Left lung (tissue), 10 donors: ENCODE data around the gene NDUFS1. TPM values are rescaled to one million over a fixed set of nuclear protein-coding genes. Genes with fewer than 3 reads are reported as not detected.

ENCODE experiments used
- ATAC-seq: fragments of 200-7000 bp; cut with Tn5 transposase; one replicate; pipeline ENCODE4 v1.9.1; 2020; ENCODE audit warnings: moderate library complexity
- DNase-seq, 4 donors: peaks; one replicate each; pipeline ENCODE4 v3.0.0-alpha.2; 2013 to 2020
- H3K27ac ChIP-seq, 2 donors: fragments of 200-600 bp; sonication (generic) in 1 of 2; one replicate each; pipeline versions ENCODE4 v1.5.0 to v1.8.0; 2020 to 2021
- H3K27me3 ChIP-seq, 2 donors: fragments of 200-600 bp; sonication (generic) in 1 of 2; one replicate each; pipeline versions ENCODE4 v1.5.0 to v1.8.0; 2020 to 2021
- H3K36me3 ChIP-seq, 2 donors: fragments of 200-600 bp; sonication (generic) in 1 of 2; one replicate each; pipeline versions ENCODE4 v1.5.0 to v1.8.0; 2020 to 2021
- H3K4me1 ChIP-seq, 2 donors: fragments of 200-600 bp; one replicate each; pipeline ENCODE4 v1.8.0; 2021
- H3K4me3 ChIP-seq, 2 donors: fragments of 200-600 bp; sonication (generic) in 1 of 2; one replicate each; pipeline versions ENCODE4 v1.5.0 to v1.8.0; 2020 to 2021; ENCODE audit warnings: mild to moderate bottlenecking in 1 of 2
- H3K9me3 ChIP-seq, 2 donors: fragments of 200-600 bp; sonication (generic) in 1 of 2; one replicate each; pipeline versions ENCODE4 v1.5.0 to v1.8.0; 2020 to 2021
- intact Hi-C, 2 donors: fragments of 100-400 bp; cut with DNase I; formaldehyde crosslinking; loops; one replicate each; pipeline versions ENCODE4 v1.11.2 to v1.14.2; 2022
- polyA plus RNA-seq, 6 donors: library from polyadenylated mRNA; unstranded; fragments of 120-200 nt; gene quantifications; one replicate each; pipeline ENCODE4 v1.2.1, GENCODE V29; 2013; ENCODE audit not compliant: insufficient read length in 6 of 6
- total RNA-seq, 2 donors: library from RNA; stranded (reverse); fragmentation: NEBNext Ultra II Directional; extraction: Animal tissue kit (Norgen Biotek cat#: 25700); gene quantifications; one replicate each; pipeline ENCODE4 v1.2.1, GENCODE V29; 2021
- TF ChIP-seq, protein P1 (sequence below), 2 donors: fragments of 200-600 bp; sonication (generic) in 1 of 2; IDR thresholded peaks; one replicate each; pipeline versions ENCODE4 v1.5.0 to v1.8.0; 2021; ENCODE audit warnings: antibody characterized with exemption in 2 of 2
- donor health status: DM: no; HTN: yes; CAD: no.
- donor health status: DM: no; HTN: no; CAD: no.

Gene NDUFS1
- total and polyA plus RNA-seq, 8 donors = 48.5 to 79.8 (median 57.9) TPM

- no peak overlapping the region for H3K4me3 ChIP-seq
- H3K27me3 ChIP-seq = no peaks in the 10 kb centered on the region
- peaks cover 3 to 62% of the 10 kb centered on the region in 2 donors for H3K36me3 ChIP-seq
- TF ChIP-seq, protein P1, sequence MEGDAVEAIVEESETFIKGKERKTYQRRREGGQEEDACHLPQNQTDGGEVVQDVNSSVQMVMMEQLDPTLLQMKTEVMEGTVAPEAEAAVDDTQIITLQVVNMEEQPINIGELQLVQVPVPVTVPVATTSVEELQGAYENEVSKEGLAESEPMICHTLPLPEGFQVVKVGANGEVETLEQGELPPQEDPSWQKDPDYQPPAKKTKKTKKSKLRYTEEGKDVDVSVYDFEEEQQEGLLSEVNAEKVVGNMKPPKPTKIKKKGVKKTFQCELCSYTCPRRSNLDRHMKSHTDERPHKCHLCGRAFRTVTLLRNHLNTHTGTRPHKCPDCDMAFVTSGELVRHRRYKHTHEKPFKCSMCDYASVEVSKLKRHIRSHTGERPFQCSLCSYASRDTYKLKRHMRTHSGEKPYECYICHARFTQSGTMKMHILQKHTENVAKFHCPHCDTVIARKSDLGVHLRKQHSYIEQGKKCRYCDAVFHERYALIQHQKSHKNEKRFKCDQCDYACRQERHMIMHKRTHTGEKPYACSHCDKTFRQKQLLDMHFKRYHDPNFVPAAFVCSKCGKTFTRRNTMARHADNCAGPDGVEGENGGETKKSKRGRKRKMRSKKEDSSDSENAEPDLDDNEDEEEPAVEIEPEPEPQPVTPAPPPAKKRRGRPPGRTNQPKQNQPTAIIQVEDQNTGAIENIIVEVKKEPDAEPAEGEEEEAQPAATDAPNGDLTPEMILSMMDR (IDR thresholded peaks at IDR 0.05) = no peak
- no peak overlapping the region for H3K27ac ChIP-seq
- DNase-seq (no peak), ATAC-seq (no peak)
- peaks cover 0 to 3% of the 10 kb centered on the region in 2 donors for H3K4me1 ChIP-seq
- intact Hi-C loops = loop anchor here in 1 of 2 donors (10.0 kb wide), 1 partner anchor 66 kb away; the partner anchor contains the start of gene INO80D
- H3K9me3 ChIP-seq = no peaks in the 10 kb centered on the region
Observed at GRCh38 chr2:206150631-206151030, 8.6 kb downstream of the NDUFS1 start.

DNA sequence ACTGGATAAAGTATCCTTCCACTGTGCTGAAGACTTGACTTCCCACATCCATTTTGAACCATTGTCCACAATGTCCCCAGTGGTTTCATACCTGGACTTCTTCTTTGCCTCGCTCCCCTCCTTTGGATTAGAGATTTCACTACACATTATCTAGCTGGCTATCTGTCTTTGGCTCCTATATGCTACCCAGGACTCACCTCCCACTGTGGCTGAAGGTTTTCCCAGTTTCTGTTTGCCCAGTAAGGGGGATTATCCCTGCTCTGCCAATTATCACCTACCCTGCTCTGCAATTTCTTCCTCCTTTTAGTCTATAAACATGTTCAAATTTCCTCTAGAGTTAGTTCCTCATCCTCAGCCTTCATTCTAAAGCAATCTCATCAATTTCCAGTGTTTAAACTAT, 9.1 kb downstream of the NDUFS1 start:
- TF ChIP-seq, protein P1 (IDR thresholded peaks at IDR 0.05) = no peak
- H3K4me1 ChIP-seq = peaks cover 0 to 3% of the 10 kb centered on the region in 2 donors
- ATAC-seq = no peak
- DNase-seq = no peak
- intact Hi-C loops = loop anchor here in 1 of 2 donors (10.0 kb wide), 1 partner anchor 65 kb away; the partner anchor contains the start of gene INO80D
- H3K27me3 ChIP-seq = no peaks in the 10 kb centered on the region
- no peak overlapping the region for H3K4me3 ChIP-seq
- H3K27ac ChIP-seq = no peak overlapping the region
- H3K9me3 ChIP-seq = no peaks in the 10 kb centered on the region
- peaks cover 3 to 67% of the 10 kb centered on the region in 2 donors for H3K36me3 ChIP-seq

DNA sequence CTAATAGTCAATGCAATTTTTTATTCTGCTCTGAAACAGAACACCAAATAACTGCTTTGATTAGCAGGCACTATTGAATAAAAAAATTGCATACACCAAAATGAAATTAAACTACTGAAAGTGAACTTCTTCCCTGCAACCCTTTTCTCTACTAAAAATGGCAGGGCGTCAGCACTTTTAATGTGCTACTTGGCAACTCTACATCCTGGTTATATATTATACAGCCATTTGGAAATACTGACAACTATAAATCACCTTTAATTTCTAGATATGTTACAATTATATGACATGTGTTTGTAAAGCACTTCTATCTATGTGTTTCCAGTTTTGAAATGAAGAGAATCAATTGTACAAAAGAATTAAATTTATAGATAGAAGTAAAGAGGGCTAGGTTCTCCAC, 9.9 kb downstream of the NDUFS1 start:
- TF ChIP-seq, protein P1 (IDR thresholded peaks at IDR 0.05) = no peak
- ATAC-seq (no peak), DNase-seq (no peak)
- Histone ChIP-seq H3K4me1 (peaks cover 0 to 3% of the 10 kb centered on the region in 2 donors), H3K27me3 (no peaks in the 10 kb centered on the region), H3K4me3 (no peak overlapping the region), H3K9me3 (no peaks in the 10 kb centered on the region), H3K27ac (no peak overlapping the region), H3K36me3 (peaks cover 7 to 75% of the 10 kb centered on the region in 2 donors)
- intact Hi-C loops = no loop called here

- Histone ChIP-seq H3K4me1 (no peaks in the 10 kb centered on the region), H3K4me3 (no peak overlapping the region), H3K36me3 (peaks cover 3 to 99% of the 10 kb centered on the region in 2 donors), H3K27ac (no peak overlapping the region), H3K27me3 (no peaks in the 10 kb centered on the region), H3K9me3 (no peaks in the 10 kb centered on the region)
- TF ChIP-seq, protein P1 (IDR thresholded peaks at IDR 0.05) = no peak
- no peak for ATAC-seq
- no peak for DNase-seq
- intact Hi-C loops = no loop called here
Observed at GRCh38 chr2:206145665-206146064, 13.6 kb downstream of the NDUFS1 start.

DNA sequence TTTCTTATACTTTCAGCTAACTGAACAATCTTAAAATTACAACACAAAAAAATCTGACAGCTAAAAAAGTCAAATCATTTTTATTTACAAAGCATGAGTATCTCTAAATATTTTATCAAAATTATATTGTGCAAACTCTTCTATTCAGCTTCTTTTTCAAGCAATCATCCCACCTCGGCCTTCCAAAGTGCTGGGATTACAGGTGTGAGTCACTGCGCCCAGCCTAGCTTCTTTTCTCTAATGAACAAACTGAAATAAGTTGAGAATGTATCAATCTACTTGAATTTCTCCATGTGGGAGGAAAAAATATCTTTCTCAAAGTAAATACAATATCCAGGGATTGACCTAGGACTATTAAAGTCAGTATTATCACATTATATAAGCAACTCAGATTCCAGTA, 14.9 kb downstream of the NDUFS1 start:
- DNase-seq = no peak
- Histone ChIP-seq H3K36me3 (peaks cover 3 to 100% of the 10 kb centered on the region in 2 donors), H3K27me3 (no peaks in the 10 kb centered on the region), H3K9me3 (no peaks in the 10 kb centered on the region), H3K27ac (no peak overlapping the region), H3K4me3 (no peak overlapping the region), H3K4me1 (no peaks in the 10 kb centered on the region)
- intact Hi-C loops = no loop called here
- TF ChIP-seq, protein P1 (IDR thresholded peaks at IDR 0.05) = no peak
- ATAC-seq = no peak
